ENCODE measurements around the gene RPL12.

RPL12 gene

GRCh38 chr9:127482662-127483061 is 31.5 kb upstream of the RPL12 start:
- in situ Hi-C loops (cut with HindIII; ENCODE audit: low pct_ligation_motif_present, low sequenced_read_pairs) = no loop called here
- TF ChIP-seq CTCF (IDR thresholded peaks at IDR 0.05; ENCODE audit: low read depth, low read length, missing control alignments) = no peak
- Histone ChIP-seq H3K36me3 (replicated peaks) (peaks cover 38% of the 10 kb centered on the region), H3K4me3 (ENCODE audit: low read depth, low read length) (no peak overlapping the region), H3K27ac (no peak overlapping the region), H3K27me3 (replicated peaks) (no peaks in the 10 kb centered on the region)
- DNase-seq = no peak

- no peaks in the 10 kb centered on the region for H3K27me3 ChIP-seq (replicated peaks)
- DNase-seq = no peak
- H3K4me3 ChIP-seq (ENCODE audit: low read depth, low read length) = no peak overlapping the region
- in situ Hi-C loops (cut with HindIII; ENCODE audit: low pct_ligation_motif_present, low sequenced_read_pairs) = no loop called here
- H3K27ac ChIP-seq = no peak overlapping the region
- TF ChIP-seq CTCF (IDR thresholded peaks at IDR 0.05; ENCODE audit: low read depth, low read length, missing control alignments) = no peak
- peaks cover 28% of the 10 kb centered on the region for H3K36me3 ChIP-seq (replicated peaks)
Observed at GRCh38 chr9:127479507-127480081, 28.4 kb upstream of the RPL12 start.

- no peak for DNase-seq
- Histone ChIP-seq H3K27ac (no peak overlapping the region), H3K27me3 (replicated peaks) (no peaks in the 10 kb centered on the region), H3K4me3 (ENCODE audit: low read depth, low read length) (no peak overlapping the region), H3K36me3 (replicated peaks) (peaks cover 15% of the 10 kb centered on the region)
- no peak for TF ChIP-seq CTCF (IDR thresholded peaks at IDR 0.05; ENCODE audit: low read depth, low read length, missing control alignments)
- in situ Hi-C loops (cut with HindIII; ENCODE audit: low pct_ligation_motif_present, low sequenced_read_pairs) = no loop called here
Observed at GRCh38 chr9:127474592-127474991, 23.4 kb upstream of the RPL12 start.

GRCh38 chr9:127473932-127474331 is 22.7 kb upstream of the RPL12 start:
- no peaks in the 10 kb centered on the region for H3K27me3 ChIP-seq (replicated peaks)
- no peak for DNase-seq
- no peak overlapping the region for H3K27ac ChIP-seq
- H3K36me3 ChIP-seq (replicated peaks) = peaks cover 9% of the 10 kb centered on the region
- in situ Hi-C loops (cut with HindIII; ENCODE audit: low pct_ligation_motif_present, low sequenced_read_pairs) = no loop called here
- no peak for TF ChIP-seq CTCF (IDR thresholded peaks at IDR 0.05; ENCODE audit: low read depth, low read length, missing control alignments)
- H3K4me3 ChIP-seq (ENCODE audit: low read depth, low read length) = no peak overlapping the region

GRCh38 chr9:127473501-127473900 is 22.3 kb upstream of the RPL12 start:
- Histone ChIP-seq H3K27ac (no peak overlapping the region), H3K27me3 (replicated peaks) (no peaks in the 10 kb centered on the region), H3K36me3 (replicated peaks) (peaks cover 5% of the 10 kb centered on the region), H3K4me3 (ENCODE audit: low read depth, low read length) (no peak overlapping the region)
- no peak for TF ChIP-seq CTCF (IDR thresholded peaks at IDR 0.05; ENCODE audit: low read depth, low read length, missing control alignments)
- in situ Hi-C loops (cut with HindIII; ENCODE audit: low pct_ligation_motif_present, low sequenced_read_pairs) = no loop called here
- no peak for DNase-seq

GRCh38 chr9:127470662-127471061 is 19.5 kb upstream of the RPL12 start:
- H3K36me3 ChIP-seq (replicated peaks) = peaks cover 14% of the 10 kb centered on the region
- no peak for DNase-seq
- in situ Hi-C loops (cut with HindIII; ENCODE audit: low pct_ligation_motif_present, low sequenced_read_pairs) = no loop called here

More at GRCh38 chr9:127470662-127471061, 19.5 kb upstream of the RPL12 start:
- Histone ChIP-seq H3K4me3 (ENCODE audit: low read depth, low read length) (no peak overlapping the region), H3K27me3 (replicated peaks) (no peaks in the 10 kb centered on the region), H3K27ac (no peak overlapping the region)
- no peak for TF ChIP-seq CTCF (IDR thresholded peaks at IDR 0.05; ENCODE audit: low read depth, low read length, missing control alignments)
